ENCODE results near the gene TTC21B.

DNA sequence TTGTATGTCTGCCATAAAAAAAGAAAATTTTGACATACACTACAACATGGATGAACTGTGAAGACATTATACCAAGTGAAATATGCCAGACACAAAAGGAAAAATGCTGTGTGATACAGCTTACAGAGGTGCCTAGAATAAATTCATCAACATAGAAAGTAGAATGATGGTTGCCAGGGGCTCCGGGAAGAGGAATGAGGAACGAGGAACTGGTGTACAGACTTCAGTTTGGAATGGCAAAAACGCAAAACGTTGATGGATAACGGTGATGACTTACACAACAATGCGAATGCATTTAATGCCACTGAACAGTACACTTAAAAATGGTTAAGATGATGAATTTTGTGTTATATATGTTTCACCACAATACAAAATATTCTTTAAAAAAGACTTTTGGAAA, 61.0 kb downstream of the TTC21B start:
- no peak for TF ChIP-seq YY1 (tag by site-specific recombination; IDR thresholded peaks at IDR 0.05)
- no peak for TF ChIP-seq MEIS1 (CRISPR knock-in tag; IDR thresholded peaks at IDR 0.05; ENCODE audit: borderline replicate concordance)
- TF ChIP-seq ZNF138 (tag by site-specific recombination; IDR thresholded peaks at IDR 0.05; ENCODE audit: borderline replicate concordance), result no peak
- TF ChIP-seq, protein P1, sequence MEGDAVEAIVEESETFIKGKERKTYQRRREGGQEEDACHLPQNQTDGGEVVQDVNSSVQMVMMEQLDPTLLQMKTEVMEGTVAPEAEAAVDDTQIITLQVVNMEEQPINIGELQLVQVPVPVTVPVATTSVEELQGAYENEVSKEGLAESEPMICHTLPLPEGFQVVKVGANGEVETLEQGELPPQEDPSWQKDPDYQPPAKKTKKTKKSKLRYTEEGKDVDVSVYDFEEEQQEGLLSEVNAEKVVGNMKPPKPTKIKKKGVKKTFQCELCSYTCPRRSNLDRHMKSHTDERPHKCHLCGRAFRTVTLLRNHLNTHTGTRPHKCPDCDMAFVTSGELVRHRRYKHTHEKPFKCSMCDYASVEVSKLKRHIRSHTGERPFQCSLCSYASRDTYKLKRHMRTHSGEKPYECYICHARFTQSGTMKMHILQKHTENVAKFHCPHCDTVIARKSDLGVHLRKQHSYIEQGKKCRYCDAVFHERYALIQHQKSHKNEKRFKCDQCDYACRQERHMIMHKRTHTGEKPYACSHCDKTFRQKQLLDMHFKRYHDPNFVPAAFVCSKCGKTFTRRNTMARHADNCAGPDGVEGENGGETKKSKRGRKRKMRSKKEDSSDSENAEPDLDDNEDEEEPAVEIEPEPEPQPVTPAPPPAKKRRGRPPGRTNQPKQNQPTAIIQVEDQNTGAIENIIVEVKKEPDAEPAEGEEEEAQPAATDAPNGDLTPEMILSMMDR (tag by site-specific recombination; IDR thresholded peaks at IDR 0.05), result no peak
- TF ChIP-seq OSR2 (tag by site-specific recombination; IDR thresholded peaks at IDR 0.05), result no peak
- TF ChIP-seq, protein P2, sequence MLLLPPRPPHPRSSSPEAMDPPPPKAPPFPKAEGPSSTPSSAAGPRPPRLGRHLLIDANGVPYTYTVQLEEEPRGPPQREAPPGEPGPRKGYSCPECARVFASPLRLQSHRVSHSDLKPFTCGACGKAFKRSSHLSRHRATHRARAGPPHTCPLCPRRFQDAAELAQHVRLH (tag by site-specific recombination; IDR thresholded peaks at IDR 0.05), result no peak
- TF ChIP-seq SP2 (tag by site-specific recombination; IDR thresholded peaks at IDR 0.05), result no peak
- TF ChIP-seq ZNF423 (tag by site-specific recombination; IDR thresholded peaks at IDR 0.05), result no peak
- no peak for TF ChIP-seq REPIN1 (tag by site-specific recombination; IDR thresholded peaks at IDR 0.05; ENCODE audit: low read depth)
- no peak for TF ChIP-seq TRIM28 (IDR thresholded peaks at IDR 0.05; ENCODE audit: borderline replicate concordance, low read length)
